GM18951 (cell line): ENCODE results near the gene LAP3.
"Not testable (repeated sequence)": the region's sequence is repeated elsewhere in the genome, so short reads cannot be mapped to it uniquely, and the experiment has no call there.

Source experiments
- POLR2A ChIP-seq: IDR thresholded peaks from 4 replicates; pipeline ENCODE4 v1.6.1; 2011; ENCODE audit warnings: mild to moderate bottlenecking; ENCODE audit not compliant: insufficient read length, insufficient read depth; ENCODE audit errors: extremely low read depth
- in situ Hi-C: fragments of 300-500 bp; cut with MboI; formaldehyde crosslinking; loops from one replicate; pipeline ENCODE4 v1.12.0; 2022; ENCODE audit warnings: low sequenced_read_pairs, mixed read lengths, inconsistent platforms; ENCODE audit not compliant: unreplicated experiment

LAP3 gene

GRCh38 chr4:17552427-17552826 is 24.6 kb upstream of the LAP3 start:
- in situ Hi-C loops, result no loop called here
- no peak for TF ChIP-seq POLR2A

GRCh38 chr4:17554568-17554967 is 22.4 kb upstream of the LAP3 start:
- in situ Hi-C loops, result no loop called here

GRCh38 chr4:17556498-17556897 is 20.5 kb upstream of the LAP3 start:
- no peak for TF ChIP-seq POLR2A
- in situ Hi-C loops, result no loop called here

More at GRCh38 chr4:17554568-17554967, 22.4 kb upstream of the LAP3 start:
- TF ChIP-seq POLR2A, result no peak

- in situ Hi-C loops, result no loop called here
Observed at GRCh38 chr4:17557880-17558279, 19.1 kb upstream of the LAP3 start.

GRCh38 chr4:17558941-17559708 is 17.9 kb upstream of the LAP3 start:
- TF ChIP-seq POLR2A, result no peak
- in situ Hi-C loops, result no loop called here

More at GRCh38 chr4:17557880-17558279, 19.1 kb upstream of the LAP3 start:
- no peak for TF ChIP-seq POLR2A

- in situ Hi-C loops, result no loop called here
- TF ChIP-seq POLR2A, result no peak
Observed at GRCh38 chr4:17559709-17560048, 17.3 kb upstream of the LAP3 start.

- no peak for TF ChIP-seq POLR2A
- in situ Hi-C loops, result no loop called here
Observed at GRCh38 chr4:17560065-17560673, 16.8 kb upstream of the LAP3 start.

GRCh38 chr4:17561195-17561909 is 15.6 kb upstream of the LAP3 start:
- in situ Hi-C loops, result no loop called here
- no peak for TF ChIP-seq POLR2A

GRCh38 chr4:17562157-17562556 is 14.8 kb upstream of the LAP3 start:
- no peak for TF ChIP-seq POLR2A
- in situ Hi-C loops, result no loop called here

GRCh38 chr4:17565846-17566245 is 11.2 kb upstream of the LAP3 start:
- in situ Hi-C loops, result no loop called here

GRCh38 chr4:17567271-17567670 is 9.7 kb upstream of the LAP3 start:
- in situ Hi-C loops, result no loop called here

More at GRCh38 chr4:17565846-17566245, 11.2 kb upstream of the LAP3 start:
- TF ChIP-seq POLR2A, result no peak

GRCh38 chr4:17574206-17574605 is 2.8 kb upstream of the LAP3 start:
- in situ Hi-C loops, result no loop called here
- TF ChIP-seq POLR2A, result no peak

More at GRCh38 chr4:17567271-17567670, 9.7 kb upstream of the LAP3 start:
- TF ChIP-seq POLR2A, result no peak

GRCh38 chr4:17575177-17575576 is 1.8 kb upstream of the LAP3 start:
- in situ Hi-C loops, result not testable (repeated sequence)
